Muscle layer of colon (tissue), 2 donors: ENCODE measurements around the gene HPF1.
"Not testable (repeated sequence)": the region's sequence is repeated elsewhere in the genome, so short reads cannot be mapped to it uniquely, and the experiment has no call there.

ENCODE experiments used
- H3K27ac ChIP-seq: one replicate; pipeline ENCODE4 v1.7.0; 2013; ENCODE audit warnings: low read depth, mild to moderate bottlenecking, low read length, moderate library complexity
- H3K27me3 ChIP-seq, 2 donors: one replicate each; pipeline ENCODE4 v1.7.0; 2013; ENCODE audit warnings: low read length in 2 of 2, mild to moderate bottlenecking in 2 of 2; ENCODE audit not compliant: insufficient read depth in 2 of 2, control insufficient read depth in 1 of 2
- H3K36me3 ChIP-seq: one replicate; pipeline ENCODE4 v1.7.0; 2013; ENCODE audit warnings: mild to moderate bottlenecking, low read length; ENCODE audit not compliant: insufficient read depth
- H3K4me1 ChIP-seq: one replicate; pipeline ENCODE4 v1.7.0; 2013; ENCODE audit warnings: mild to moderate bottlenecking, low read length; ENCODE audit not compliant: insufficient read depth
- H3K4me3 ChIP-seq, 2 donors: one replicate each; pipeline ENCODE4 v1.7.0; 2013; ENCODE audit warnings: low read length in 2 of 2, low read depth in 1 of 2, mild to moderate bottlenecking in 1 of 2, moderate library complexity in 1 of 2
- H3K9ac ChIP-seq: one replicate; pipeline ENCODE4 v1.7.0; 2013; ENCODE audit warnings: low read length
- H3K9me3 ChIP-seq: one replicate; pipeline ENCODE4 v1.7.0; 2013; ENCODE audit warnings: mild to moderate bottlenecking, low read length
- donor health status: abdominal sarcoma.
- donor health status: Adenocarcinoma of cecum.

Gene HPF1

DNA sequence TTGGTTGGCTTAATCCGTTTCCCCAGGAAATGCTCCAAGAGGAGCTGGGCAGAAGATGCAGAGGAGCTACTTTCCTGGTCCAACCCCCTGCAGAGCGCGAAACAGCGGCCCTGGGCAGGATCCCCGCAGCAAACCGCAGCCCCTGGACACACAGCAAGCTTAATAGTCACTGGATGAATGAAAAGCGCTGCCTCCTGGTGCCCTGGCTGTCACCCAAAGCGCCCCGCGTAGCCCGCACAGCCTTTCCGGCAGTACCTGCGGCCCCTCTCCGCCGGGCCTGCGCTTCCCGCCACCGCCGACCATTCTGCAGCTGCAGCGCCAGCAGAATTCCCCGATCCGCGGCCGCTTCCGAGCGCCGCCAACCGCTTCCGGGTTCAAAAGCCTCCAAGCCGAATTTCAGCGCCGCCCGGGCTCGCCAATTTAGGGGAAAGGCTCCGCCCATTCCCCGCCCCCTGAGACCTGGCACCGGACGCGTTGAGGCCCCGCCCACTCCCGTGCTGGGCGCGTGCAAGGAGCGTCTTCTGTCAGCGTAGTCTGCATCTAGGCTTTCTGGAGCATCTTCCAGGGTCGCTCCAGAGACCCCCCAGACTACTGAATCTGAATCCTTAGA, at the start of gene HPF1:
Gene HPF1, minus strand, starts transcription at position 370 of the 610 bp plus-strand sequence. Its CDS starts 67 bp downstream, at position 303.
- Histone ChIP-seq H3K4me1 (peaks cover 14% of the 10 kb centered on the region), H3K4me3 (peak within 1 kb of the TSS; percentile 86 to 98), H3K9ac (peak within 1 kb of the TSS; percentile 87), H3K36me3 (no peaks in the 10 kb centered on the region), H3K27me3 (no peaks in the 10 kb centered on the region), H3K27ac (peak within 1 kb of the TSS; percentile 87), H3K9me3 (no peaks in the 10 kb centered on the region)

DNA sequence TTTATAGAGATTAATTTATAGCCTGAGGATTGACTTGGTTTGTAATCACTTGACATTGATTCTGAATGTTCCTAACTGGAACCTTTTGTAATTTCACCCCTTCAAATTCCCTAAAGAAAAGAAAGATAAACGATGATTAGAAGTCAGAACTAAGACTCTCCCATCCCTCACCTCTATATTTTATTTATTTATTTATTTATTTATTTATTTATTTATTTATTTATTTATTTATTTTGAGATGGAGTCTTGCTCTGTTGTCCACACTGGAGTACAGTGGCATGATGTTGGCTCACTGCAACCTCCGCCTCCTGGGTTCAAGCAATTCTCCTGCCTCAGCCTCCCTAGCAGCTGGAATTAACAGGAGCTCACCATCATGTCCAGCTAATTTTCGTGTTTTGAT, 49.0 kb upstream of the HPF1 start:
- H3K27me3 ChIP-seq, H3K36me3 ChIP-seq, H3K9me3 ChIP-seq, H3K4me1 ChIP-seq, H3K27ac ChIP-seq, H3K9ac ChIP-seq, H3K4me3 ChIP-seq: not testable (repeated sequence)

DNA sequence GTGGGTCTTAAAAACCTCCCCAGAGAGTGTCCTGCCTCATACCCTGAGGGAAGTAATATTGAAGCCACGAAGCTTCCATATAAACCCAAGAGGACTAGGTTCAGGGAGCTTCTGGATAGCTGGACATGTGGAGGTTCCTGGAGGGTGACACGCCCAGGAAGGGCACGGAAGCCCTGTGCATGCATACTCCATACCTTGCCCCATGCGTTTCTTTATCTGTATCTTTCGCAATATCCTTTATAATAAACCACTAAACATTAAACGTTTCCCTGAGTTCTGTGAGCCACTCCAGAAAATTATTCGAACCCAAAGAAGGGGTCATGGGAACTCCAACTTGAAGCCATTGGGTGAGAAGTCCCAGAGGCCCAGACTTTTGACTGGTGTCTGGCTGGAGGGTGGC, 45.7 kb upstream of the HPF1 start:
- Histone ChIP-seq H3K9me3 (no peaks in the 10 kb centered on the region), H3K9ac (no peak overlapping the region), H3K4me3 (no peak overlapping the region), H3K36me3 (no peaks in the 10 kb centered on the region), H3K4me1 (no peaks in the 10 kb centered on the region), H3K27me3 (no peaks in the 10 kb centered on the region), H3K27ac (no peak overlapping the region)

DNA sequence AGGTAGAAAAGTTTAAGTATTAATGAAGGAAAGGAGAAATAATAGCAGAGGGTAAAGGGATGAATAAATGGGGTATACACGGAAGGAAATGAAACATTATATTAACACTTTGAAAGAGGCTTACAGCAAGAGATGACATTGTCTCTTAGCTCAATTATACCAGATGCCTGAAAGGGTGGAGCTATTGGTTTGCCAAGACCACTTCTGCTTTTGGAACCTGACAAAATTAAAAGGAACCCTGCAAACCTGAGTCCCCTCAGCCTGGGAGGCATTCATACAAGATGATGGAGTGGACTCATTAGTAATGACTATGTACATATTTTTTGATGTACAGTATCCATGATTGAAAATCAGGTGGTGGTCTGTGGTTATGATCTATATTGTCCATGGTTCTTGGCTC, 45.1 kb upstream of the HPF1 start:
- H3K4me3 ChIP-seq, result no peak overlapping the region
- H3K27ac ChIP-seq, result no peak overlapping the region
- H3K36me3 ChIP-seq, result no peaks in the 10 kb centered on the region
- H3K9ac ChIP-seq, result no peak overlapping the region
- no peaks in the 10 kb centered on the region for H3K4me1 ChIP-seq
- H3K9me3 ChIP-seq, result no peaks in the 10 kb centered on the region
- H3K27me3 ChIP-seq, result no peaks in the 10 kb centered on the region

DNA sequence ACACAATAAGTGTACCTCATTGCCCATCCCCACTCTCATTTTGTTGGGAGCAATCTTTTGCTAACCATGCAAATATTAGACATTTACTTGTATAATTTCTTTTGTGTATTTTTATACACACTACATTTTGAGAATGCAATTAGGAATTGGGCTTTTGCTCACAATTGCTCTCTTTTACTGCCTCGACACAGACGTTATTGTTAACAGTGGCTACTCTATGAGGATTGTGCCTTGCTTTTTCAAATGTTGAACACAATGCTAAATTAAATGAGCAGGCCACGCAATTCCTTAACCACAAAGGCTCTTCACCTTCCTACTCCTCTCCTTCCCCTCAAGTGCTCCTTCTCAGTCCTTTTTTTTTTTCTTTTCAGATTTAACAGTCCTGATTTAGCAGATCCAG, 42.8 kb upstream of the HPF1 start:
- Histone ChIP-seq H3K9ac (no peak overlapping the region), H3K4me1 (no peaks in the 10 kb centered on the region), H3K9me3 (no peaks in the 10 kb centered on the region), H3K36me3 (no peaks in the 10 kb centered on the region), H3K27ac (no peak overlapping the region), H3K4me3 (no peak overlapping the region), H3K27me3 (no peaks in the 10 kb centered on the region)

DNA sequence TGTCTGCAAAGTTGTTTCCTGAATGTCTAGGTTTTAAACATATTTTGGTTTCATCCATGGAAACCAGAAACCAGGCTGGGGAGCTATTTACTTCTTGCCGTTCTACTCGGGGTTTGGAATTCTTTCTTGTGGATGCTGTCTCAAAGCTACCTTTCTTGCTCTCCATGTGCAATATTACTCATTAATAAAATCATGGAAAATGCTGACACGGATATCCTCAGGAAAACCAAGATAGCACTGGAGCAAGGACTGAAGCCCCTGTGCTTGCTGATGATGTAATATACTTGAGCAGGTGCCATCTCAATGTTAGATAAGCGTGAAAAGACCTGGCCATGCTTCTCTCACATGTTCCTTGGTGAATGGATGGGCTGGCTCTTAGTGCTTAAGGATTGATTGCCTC, 41.5 kb upstream of the HPF1 start:
- H3K9ac ChIP-seq, result no peak overlapping the region
- no peaks in the 10 kb centered on the region for H3K9me3 ChIP-seq
- H3K4me3 ChIP-seq, result no peak overlapping the region
- H3K27ac ChIP-seq, result no peak overlapping the region
- no peaks in the 10 kb centered on the region for H3K4me1 ChIP-seq
- H3K36me3 ChIP-seq, result no peaks in the 10 kb centered on the region
- H3K27me3 ChIP-seq, result no peaks in the 10 kb centered on the region

DNA sequence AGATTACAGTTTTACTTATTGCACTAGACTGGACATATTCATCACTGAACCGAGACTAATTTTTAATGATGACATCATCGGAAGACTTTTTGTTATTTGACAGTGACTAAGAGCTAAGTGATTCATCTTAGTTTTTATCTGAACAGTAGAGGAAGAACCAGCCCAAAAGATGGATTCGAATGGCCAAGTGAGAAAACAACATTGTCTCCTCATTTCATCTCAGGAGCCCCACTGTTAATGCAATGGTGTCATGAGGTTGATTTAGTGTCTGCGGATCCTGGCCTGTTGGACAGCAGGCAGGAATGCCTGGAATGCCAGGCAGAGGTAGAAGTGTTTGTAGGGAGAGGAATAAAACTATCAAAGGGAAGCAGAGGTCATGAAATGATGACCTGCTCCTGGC, 37.8 kb upstream of the HPF1 start:
- Histone ChIP-seq H3K9ac (no peak overlapping the region), H3K27me3 (no peaks in the 10 kb centered on the region), H3K27ac (no peak overlapping the region), H3K36me3 (no peaks in the 10 kb centered on the region), H3K4me3 (no peak overlapping the region), H3K4me1 (peaks cover 4% of the 10 kb centered on the region), H3K9me3 (no peaks in the 10 kb centered on the region)

DNA sequence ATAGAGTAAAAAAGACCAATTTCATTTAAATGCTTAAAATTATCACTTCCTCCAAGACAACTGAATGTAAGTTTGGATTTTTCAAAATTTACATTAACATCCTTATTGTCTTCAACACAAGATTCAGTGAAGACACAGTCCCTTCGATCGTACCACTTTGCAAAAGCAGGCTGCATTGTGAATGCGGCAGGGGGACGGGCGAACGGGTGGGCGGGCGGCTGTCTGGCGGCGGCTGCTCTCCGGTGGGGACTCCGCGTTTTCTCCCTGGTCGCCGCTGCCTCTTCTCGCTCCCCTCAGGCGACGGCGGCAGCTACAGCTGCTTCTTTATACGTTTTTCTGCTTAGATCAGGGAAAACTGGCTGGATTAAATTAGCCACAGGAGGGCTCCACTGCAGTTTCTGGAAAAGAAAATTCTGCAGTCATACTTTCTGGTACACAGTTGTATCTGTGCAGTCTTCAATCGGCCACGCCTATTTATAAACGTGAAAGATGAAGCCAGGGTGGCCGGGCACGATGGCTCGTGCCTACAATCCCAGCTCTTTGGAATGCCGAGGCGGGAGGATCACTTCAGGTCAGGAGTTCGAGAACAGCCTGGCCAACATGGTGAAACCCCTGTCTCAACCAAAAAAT, 33.9 kb upstream of the HPF1 start:
- Histone ChIP-seq H3K4me3 (peak overlapping the region in 1 of 2 donors; percentile 9), H3K4me1 (peaks cover 4% of the 10 kb centered on the region), H3K27ac (no peak overlapping the region), H3K27me3 (peaks cover 0 to 17% of the 10 kb centered on the region in 2 donors), H3K36me3 (no peaks in the 10 kb centered on the region), H3K9me3 (no peaks in the 10 kb centered on the region), H3K9ac (no peak overlapping the region)

DNA sequence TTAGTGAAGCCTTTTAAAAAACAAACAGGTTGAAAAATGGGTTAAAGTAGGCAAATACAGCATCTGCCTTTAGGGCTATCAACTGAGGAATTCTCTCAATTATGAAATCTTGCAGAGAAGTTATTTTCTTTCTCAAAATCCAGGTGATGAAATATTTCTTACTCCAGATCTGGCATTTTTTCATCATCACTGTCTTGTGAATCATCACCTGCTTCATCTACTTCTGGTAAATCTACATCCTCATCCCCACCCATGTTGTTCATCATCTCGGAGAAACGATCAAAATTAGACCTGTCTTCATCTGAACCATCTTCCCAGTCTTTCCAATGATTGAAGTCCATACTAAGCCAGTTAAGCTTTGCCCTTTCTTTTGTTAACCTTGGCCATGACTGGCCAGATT, 33.3 kb upstream of the HPF1 start:
- Histone ChIP-seq H3K27me3 (peaks cover 0 to 17% of the 10 kb centered on the region in 2 donors), H3K27ac (no peak overlapping the region), H3K9me3 (no peaks in the 10 kb centered on the region), H3K36me3 (no peaks in the 10 kb centered on the region), H3K4me3 (no peak overlapping the region), H3K9ac (no peak overlapping the region), H3K4me1 (peaks cover 4% of the 10 kb centered on the region)

DNA sequence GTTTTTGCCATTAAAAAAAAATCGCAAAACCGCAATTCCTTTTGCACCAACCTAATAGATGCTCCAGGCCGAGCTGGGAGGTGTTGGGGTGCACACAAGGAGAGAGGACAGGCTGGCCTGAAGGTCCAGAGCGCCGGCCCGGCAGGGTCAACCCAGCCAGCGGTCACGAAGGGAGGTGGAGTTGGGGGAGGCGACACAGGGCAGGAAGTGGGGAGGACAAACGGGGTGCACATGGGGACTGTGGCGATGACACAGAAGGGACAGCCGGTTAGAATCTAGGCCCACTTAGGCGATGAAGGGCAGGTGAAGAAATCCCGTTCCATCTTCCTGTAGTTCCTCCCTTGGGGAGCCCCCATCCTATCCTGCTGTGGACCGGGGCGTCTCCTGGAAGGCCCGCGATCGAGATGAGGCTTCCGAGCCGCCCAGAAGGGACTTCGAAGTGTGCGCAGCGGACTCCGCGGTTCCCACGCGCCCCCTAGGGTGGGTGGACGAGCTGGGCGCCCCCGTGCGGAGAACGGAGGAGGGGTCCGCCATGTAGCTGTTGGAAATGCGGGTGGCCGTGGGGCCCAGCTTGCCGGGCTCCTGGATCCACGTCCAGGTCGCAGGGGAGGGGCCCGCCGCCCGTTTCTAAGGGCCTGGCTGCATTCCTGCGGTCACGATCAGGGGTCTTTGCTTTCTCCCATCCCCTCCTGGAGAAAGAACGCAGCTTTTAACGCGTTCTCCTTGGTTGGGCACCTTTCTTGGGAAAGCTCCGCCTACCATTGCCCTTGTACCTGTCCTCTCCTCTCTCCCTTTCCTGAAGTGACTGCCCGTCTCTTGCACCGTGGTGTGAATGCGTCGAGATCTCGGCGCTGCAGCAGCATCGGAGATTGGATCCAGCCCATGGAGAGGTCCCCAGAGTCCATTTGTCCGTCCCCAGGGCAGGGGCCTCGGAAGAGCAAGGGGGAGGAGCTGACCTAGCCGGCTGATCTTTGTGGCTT, 17.0 kb upstream of the HPF1 start:
- peaks cover 0 to 16% of the 10 kb centered on the region in 2 donors for H3K27me3 ChIP-seq
- no peak overlapping the region for H3K9ac ChIP-seq
- no peaks in the 10 kb centered on the region for H3K36me3 ChIP-seq
- H3K9me3 ChIP-seq, result no peaks in the 10 kb centered on the region
- H3K27ac ChIP-seq, result no peak overlapping the region
- H3K4me1 ChIP-seq, result no peaks in the 10 kb centered on the region
- peak overlapping the region; percentile 27 to 30 for H3K4me3 ChIP-seq

DNA sequence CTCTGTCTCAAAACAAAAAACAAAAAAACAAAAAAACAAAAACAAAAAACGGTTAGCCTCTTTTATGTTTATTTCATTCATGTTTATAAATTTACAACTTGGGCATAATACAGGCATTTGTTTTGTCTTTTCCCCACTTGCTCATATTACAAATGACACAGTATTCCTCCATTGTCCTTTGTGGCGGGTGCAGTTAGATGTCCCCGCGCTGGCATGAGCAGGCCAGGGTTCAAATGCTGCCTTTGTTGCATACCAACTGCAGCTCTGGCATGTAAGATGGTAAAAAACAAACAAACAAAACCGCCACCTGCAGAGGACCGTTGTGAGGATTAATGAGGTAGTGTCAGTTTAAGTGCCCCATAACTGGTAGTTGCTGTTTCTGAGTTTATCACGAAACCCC, 16.1 kb upstream of the HPF1 start:
- Histone ChIP-seq H3K9me3 (no peaks in the 10 kb centered on the region), H3K27me3 (peaks cover 0 to 16% of the 10 kb centered on the region in 2 donors), H3K27ac (no peak overlapping the region), H3K4me3 (no peak overlapping the region), H3K9ac (no peak overlapping the region), H3K4me1 (no peaks in the 10 kb centered on the region), H3K36me3 (no peaks in the 10 kb centered on the region)
